NCI-H345 treated with DMSO at 0.1 percent for 48 hours (cell line): ENCODE data around the gene PPM1F.
"Not testable (repeated sequence)": the region's sequence is repeated elsewhere in the genome, so short reads cannot be mapped to it uniquely, and the experiment has no call there.

Source experiments
- DNase-seq: peaks from one replicate; lab custom pipeline; 2025; ENCODE audit not compliant: unreplicated experiment; lab: John Stamatoyannopoulos, UW

The PPM1F gene

GRCh38 chr22:21942407-21943343 is 10.0 kb downstream of the PPM1F start:
- DNase-seq: no peak

DNA sequence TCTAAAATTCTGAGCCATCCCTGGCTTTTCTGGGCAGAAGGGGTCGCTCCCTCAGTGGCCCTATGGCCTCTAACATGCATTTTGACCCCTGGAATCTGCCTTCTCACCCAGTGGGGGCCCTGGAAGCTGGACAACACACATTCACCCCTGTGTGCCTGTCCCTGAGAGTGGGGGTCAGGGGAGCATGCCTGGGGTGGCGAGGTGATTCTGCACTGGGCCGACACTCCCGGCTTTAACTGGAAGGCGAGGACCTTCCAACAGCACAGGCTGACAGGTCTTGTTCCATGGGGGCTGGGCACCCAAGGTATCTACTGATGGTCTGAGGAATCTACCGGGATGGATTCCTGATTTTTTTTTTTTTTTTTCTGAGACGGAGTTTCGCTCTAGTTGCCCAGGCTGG is 10.7 kb downstream of the PPM1F start:
- DNase-seq: no peak

DNA sequence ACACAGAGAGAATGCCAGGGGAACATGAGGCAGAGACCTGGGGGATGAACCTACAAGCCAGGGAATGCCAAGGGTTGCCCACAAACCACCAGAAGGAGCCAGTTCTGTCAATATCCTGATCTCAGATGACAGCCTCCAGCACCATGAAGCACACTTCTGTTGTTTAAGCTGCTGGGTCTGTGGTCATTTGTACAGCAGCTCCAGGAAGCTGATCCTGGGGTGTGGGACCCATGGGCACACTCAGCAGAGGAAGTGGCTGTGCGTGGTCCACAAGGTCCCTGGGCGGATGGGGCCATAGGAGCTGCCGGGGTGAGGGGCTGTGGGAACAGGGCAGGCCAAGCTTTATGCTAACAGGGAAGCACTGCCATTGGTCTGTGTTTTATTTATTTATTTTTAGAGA is 12.1 kb downstream of the PPM1F start:
- DNase-seq: no peak

GRCh38 chr22:21939935-21940334 is 12.7 kb downstream of the PPM1F start:
- not testable (repeated sequence) for DNase-seq

DNA sequence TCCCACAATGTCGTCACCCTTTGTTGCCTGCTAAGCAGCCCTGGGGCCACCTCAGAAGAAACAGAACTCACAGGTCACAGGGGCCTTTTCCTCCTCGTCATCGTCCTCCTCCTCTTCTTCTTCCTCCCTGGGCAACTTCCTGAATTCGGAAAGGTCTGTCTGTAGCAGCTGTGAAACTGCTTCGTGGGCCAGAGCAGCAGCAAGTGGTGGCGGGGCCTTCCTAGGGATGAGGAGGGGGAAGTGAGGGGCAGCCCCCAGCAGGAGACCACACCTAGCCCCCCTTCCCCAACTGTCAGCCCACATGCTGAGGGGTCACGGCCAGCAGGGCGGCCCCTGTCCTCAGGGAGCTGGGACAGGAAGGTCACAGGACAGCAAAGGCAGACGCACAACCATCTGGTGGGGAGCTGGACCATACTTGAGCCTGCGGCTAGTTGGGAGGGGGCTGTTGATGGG is 13.2 kb downstream of the PPM1F start:
- DNase-seq: no peak

GRCh38 chr22:21938906-21939305 is 13.7 kb downstream of the PPM1F start:
- no peak for DNase-seq

GRCh38 chr22:21938071-21938822 is 14.4 kb downstream of the PPM1F start:
- DNase-seq: peak; percentile 52

GRCh38 chr22:21937821-21938070 is 14.9 kb downstream of the PPM1F start:
- DNase-seq: no peak

GRCh38 chr22:21937041-21937820 is 15.4 kb downstream of the PPM1F start:
- DNase-seq: no peak

GRCh38 chr22:21936151-21936775 is 16.4 kb downstream of the PPM1F start:
- DNase-seq: no peak

- no peak for DNase-seq
Observed at GRCh38 chr22:21933910-21934309, 18.7 kb downstream of the PPM1F start.

DNA sequence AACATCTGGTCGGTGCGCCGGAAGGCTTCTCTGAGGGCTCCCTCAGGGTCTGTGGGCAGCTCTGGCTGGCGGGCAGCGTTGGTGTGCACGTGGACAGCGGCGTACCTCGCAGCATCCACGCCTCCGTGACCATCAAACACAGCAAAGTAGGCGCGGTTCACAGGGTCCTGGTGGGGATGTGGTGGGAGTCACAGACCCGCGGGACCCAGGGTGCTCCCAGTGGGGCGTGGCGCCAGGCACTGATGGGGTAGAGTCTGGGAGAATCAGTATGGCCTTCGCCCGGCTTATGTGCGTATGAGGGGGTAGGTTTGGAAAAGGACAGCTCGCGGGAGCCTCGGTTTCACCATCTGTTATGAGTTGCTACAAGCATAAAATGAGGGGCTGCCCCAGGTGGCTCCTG is 19.2 kb downstream of the PPM1F start:
- DNase-seq: no peak

- DNase-seq: no peak
Observed at GRCh38 chr22:21932347-21932746, 20.3 kb downstream of the PPM1F start.

- no peak for DNase-seq
Observed at GRCh38 chr22:21931056-21931455, 21.6 kb downstream of the PPM1F start.

DNA sequence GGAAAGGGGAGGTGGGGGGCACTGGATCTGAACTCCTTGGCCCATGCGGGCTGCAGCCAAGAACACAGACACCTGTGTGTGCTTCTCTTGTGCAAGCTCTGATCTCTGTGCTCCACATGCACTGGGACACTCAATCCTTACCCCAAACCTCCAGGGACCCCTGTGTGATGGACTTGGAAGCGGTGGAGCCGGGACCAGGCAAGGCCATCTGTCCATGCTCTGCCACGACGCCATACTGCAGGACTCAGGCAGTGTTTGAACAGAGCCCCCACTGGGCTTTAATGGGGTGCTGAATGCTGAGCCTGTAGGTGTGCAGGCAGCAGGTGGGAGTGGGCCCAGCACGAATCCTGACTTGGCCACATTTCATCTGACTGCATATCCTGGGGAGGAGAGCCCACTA is 23.4 kb downstream of the PPM1F start:
- no peak for DNase-seq

GRCh38 chr22:21928048-21928447 is 24.6 kb downstream of the PPM1F start:
- DNase-seq: no peak

DNA sequence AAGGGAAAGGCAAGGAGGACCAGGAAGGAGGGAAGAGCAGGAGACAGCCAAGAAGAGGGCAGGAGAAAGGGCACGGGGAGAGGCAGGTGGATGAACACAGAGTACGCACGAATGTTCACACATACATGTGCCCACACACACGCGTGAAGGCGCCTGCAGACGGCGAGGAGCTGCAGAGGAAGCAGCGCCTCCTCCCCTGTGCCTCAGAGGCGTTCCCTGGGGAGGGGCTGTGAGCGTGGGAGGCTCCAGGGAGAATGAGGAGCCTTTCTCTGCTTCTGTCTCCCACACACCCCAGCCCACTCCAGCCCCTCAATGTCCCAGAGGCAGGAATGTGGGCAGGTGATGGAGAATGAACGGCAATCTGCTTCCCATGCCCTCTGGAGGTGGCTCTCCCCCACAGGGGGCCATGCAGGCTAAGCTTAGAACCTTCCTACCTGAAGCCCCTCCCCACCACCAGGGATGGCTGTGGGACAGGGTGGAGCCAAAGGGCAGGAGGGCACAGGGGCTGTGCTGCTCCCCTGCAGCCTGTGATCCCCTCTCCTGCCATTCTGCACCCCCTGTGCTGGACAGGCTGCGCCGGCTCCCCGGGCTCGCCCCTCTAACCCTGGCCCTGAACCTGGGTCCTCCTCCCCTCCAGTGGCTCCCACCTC is 25.3 kb downstream of the PPM1F start:
- no peak for DNase-seq

GRCh38 chr22:21926728-21927127 is 25.9 kb downstream of the PPM1F start:
- peak; percentile 12 for DNase-seq

GRCh38 chr22:21923163-21923561 is 29.5 kb downstream of the PPM1F start:
- DNase-seq: no peak

DNA sequence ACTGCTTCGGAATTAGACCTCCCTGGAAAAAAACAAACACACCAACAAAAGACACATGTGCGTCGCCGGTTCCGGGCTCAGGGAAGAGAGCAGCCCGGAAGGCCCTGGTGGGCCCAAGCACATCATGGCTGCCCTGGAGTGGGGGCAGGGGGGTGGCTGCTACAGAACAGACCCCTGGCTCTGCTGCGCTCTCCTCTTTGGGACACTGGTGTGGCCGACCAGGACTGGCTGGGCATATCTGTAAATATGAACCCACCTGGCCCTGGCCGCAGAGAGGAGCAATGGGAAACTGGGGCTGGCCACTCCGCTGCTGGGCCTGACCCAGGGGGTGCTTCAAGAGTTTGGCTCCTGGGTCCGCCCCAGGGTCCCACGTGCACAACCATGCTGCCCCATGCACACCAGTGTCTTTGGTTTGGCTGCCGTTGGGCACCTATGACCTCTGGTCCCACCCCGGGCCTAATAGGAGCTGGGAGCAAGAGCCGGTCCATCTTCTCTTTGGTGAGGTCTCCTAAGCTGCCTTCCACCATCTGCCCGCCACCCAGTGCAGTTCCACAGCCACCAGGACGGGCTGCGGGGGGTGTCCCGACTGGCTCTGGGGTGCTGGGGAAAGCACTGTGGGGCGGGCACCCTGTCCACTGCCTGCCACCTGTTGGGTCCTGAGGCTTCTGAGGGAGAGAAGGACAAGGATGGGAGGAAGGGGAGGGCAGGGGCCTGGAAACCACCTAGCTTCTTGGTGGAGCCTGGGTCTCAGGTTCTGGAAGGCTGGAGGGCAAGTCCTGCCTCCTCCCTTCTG is 30.1 kb downstream of the PPM1F start:
- no peak for DNase-seq
